GM18502 (cell line): ENCODE data around the gene STYXL1.

Source experiments
- ATAC-seq: cut with Tn5 transposase; IDR thresholded peaks from one replicate; pipeline ENCODE4 v1.9.1; 2021; ENCODE audit warnings: mild to moderate bottlenecking; ENCODE audit not compliant: unreplicated experiment, poor library complexity

STYXL1 gene

GRCh38 chr7:75995996-75996395 is 51.8 kb downstream of the STYXL1 start:
- no peak for ATAC-seq

- no peak for ATAC-seq
These were observed 52.7 kb downstream of the STYXL1 start for GRCh38 chr7:75995052-75995471.

GRCh38 chr7:75994388-75995051 is 53.3 kb downstream of the STYXL1 start, which contains the start of gene TMEM120A:
Gene TMEM120A, minus strand, starts transcription at chr7:75994595. Its CDS starts 25 bp downstream, at chr7:75994570.
- peak; percentile 92 for ATAC-seq

GRCh38 chr7:75993689-75994387 is 54.0 kb downstream of the STYXL1 start:
- ATAC-seq = peak; percentile 3

GRCh38 chr7:75992083-75992755 is 55.6 kb downstream of the STYXL1 start:
- ATAC-seq = no peak

GRCh38 chr7:75991531-75992082 is 56.2 kb downstream of the STYXL1 start:
- no peak for ATAC-seq

GRCh38 chr7:75989500-75990388 is 58.1 kb downstream of the STYXL1 start:
- no peak for ATAC-seq

GRCh38 chr7:75988568-75989499 is 59.0 kb downstream of the STYXL1 start:
- ATAC-seq = no peak

- ATAC-seq = no peak
These were observed 59.8 kb downstream of the STYXL1 start for GRCh38 chr7:75987805-75988567.

GRCh38 chr7:75987026-75987804 is 60.6 kb downstream of the STYXL1 start:
- ATAC-seq = no peak

- no peak for ATAC-seq
These were observed 61.5 kb downstream of the STYXL1 start for GRCh38 chr7:75986147-75986781.

- no peak for ATAC-seq
These were observed 62.2 kb downstream of the STYXL1 start for GRCh38 chr7:75985518-75986146.

GRCh38 chr7:75985009-75985517 is 62.7 kb downstream of the STYXL1 start:
- ATAC-seq = no peak

GRCh38 chr7:75984130-75985008 is 63.4 kb downstream of the STYXL1 start:
- no peak for ATAC-seq

GRCh38 chr7:75983471-75984129 is 64.2 kb downstream of the STYXL1 start:
- no peak for ATAC-seq
